Stomach (tissue), 9 donors: Measurements from ENCODE around the gene ISCA1. TPM values are rescaled to one million over a fixed set of nuclear protein-coding genes. Genes with fewer than 3 reads are reported as not detected.
A peak's percentile ranks its signal among the peaks of the same experiment; 100 is the strongest.

Source experiments
- DNase-seq, 2 donors: peaks; one replicate each; pipeline versions ENCODE4 v3.0.0 to v3.0.0-alpha.2; 2013 to 2019
- H3K27ac ChIP-seq, 5 donors: fragments of 200-600 bp in 4 of 5; sonication (generic) in 4 of 5; one replicate each; pipeline ENCODE4 v1.5.1; 2013 to 2019; ENCODE audit warnings: mild to moderate bottlenecking in 1 of 5, moderate library complexity in 1 of 5
- H3K27me3 ChIP-seq, 3 donors: fragments of 200-600 bp; sonication (generic); one replicate each; pipeline ENCODE4 v1.5.1; 2017 to 2019; ENCODE audit warnings: mixed run types in 1 of 3
- H3K36me3 ChIP-seq, 4 donors: fragments of 200-600 bp; sonication (generic); 1 replicate in 3 of 4; 2 replicates in 1 of 4; pipeline ENCODE4 v1.5.1; 2016 to 2019
- H3K4me1 ChIP-seq, 4 donors: fragments of 200-600 bp; sonication (generic); one replicate each; pipeline ENCODE4 v1.5.1; 2016 to 2019
- H3K4me3 ChIP-seq, 4 donors: fragments of 200-600 bp; sonication (generic) in 3 of 4; one replicate each; pipeline ENCODE4 v1.5.1; 2016 to 2019; ENCODE audit warnings: mild to moderate bottlenecking in 1 of 4
- H3K9me3 ChIP-seq, 4 donors: fragments of 200-600 bp; sonication (generic); one replicate each; pipeline ENCODE4 v1.5.1; 2016 to 2019
- EP300 ChIP-seq: sonication (generic); formaldehyde crosslinking; IDR thresholded peaks from one replicate; pipeline ENCODE4 v1.6.1; 2017; ENCODE audit warnings: antibody characterized with exemption
- POLR2A ChIP-seq, 4 donors: fragments of 450-650 bp; IDR thresholded peaks; one replicate each; pipeline ENCODE4 v1.6.1; 2016; ENCODE audit warnings: antibody characterized with exemption in 4 of 4, control low read depth in 2 of 4, mild to moderate bottlenecking in 1 of 4, moderate library complexity in 1 of 4
- POLR2AphosphoS5 ChIP-seq, 3 donors: sonication (generic); formaldehyde crosslinking; IDR thresholded peaks; one replicate each; pipeline ENCODE4 v1.6.1; 2016; ENCODE audit warnings: antibody characterized with exemption in 3 of 3
- WGBS, 5 donors: extraction: QIAGEN DNeasy Blood & Tissue Kit in 3 of 5; methylation state at CpG; one replicate each; pipeline versions ENCODE4 v1.1.5 to v1.1.7; 2013 to 2018; 5-methylcytosine and 5-hydroxymethylcytosine counted together
- intact Hi-C: fragments of 100-400 bp; cut with DNase I; formaldehyde crosslinking; loops from one replicate; pipeline ENCODE4 v1.15.1; 2023; ENCODE audit warnings: low total_unique reads
- polyA plus RNA-seq, 3 donors: library from polyadenylated mRNA; stranded (reverse); fragments of 200-250 nt; gene quantifications; one replicate each; pipeline ENCODE4 v1.2.3, GENCODE V29; 2013
- total RNA-seq, 5 donors: library from RNA; depleted of rRNA; stranded (reverse); fragments of >200 nt; gene quantifications; one replicate each; pipeline versions ENCODE4 v1.1.0 to v1.2.3, GENCODE V29; 2014 to 2016
- TF ChIP-seq, protein P1 (sequence below), 7 experiments: fragments of 450-650 bp in 4 of 7; fragments of 200-600 bp in 3 of 7; sonication (generic) in 3 of 7; IDR thresholded peaks; one replicate each; pipeline ENCODE4 v1.5.1; 2016 to 2019; ENCODE audit warnings: antibody characterized with exemption in 7 of 7, control low read depth in 2 of 7, mild to moderate bottlenecking in 1 of 7
- donor health status: healthy with polysubstance abuse.
- donor health status: Bipolar disorder and iron deficiency.
- donor health status: healthy.

ISCA1 gene
- total and polyA plus RNA-seq, 8 donors: 5.8 to 80.4 (median 32.2) TPM

DNA sequence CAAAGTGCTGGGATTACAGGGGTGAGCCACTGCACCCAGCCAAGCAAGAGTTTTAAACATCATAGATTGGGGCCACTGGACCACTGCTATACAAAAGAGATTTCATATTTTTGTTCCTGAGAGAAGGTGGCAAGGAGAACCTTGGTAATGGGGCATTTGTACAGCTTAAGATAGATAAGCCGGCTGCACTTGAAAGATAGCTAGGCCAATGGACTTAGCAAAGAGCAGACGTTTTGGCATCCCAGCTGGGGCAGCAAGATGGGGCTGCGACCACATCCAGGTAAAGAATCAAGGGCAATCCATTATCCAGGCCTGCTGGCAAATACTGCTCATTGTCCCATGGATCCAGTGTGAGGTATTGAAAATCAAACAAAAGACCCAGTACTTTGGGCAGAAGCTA lies 3.9 kb upstream of the ISCA1 start:
- no peak for DNase-seq
- TF ChIP-seq, protein P1, sequence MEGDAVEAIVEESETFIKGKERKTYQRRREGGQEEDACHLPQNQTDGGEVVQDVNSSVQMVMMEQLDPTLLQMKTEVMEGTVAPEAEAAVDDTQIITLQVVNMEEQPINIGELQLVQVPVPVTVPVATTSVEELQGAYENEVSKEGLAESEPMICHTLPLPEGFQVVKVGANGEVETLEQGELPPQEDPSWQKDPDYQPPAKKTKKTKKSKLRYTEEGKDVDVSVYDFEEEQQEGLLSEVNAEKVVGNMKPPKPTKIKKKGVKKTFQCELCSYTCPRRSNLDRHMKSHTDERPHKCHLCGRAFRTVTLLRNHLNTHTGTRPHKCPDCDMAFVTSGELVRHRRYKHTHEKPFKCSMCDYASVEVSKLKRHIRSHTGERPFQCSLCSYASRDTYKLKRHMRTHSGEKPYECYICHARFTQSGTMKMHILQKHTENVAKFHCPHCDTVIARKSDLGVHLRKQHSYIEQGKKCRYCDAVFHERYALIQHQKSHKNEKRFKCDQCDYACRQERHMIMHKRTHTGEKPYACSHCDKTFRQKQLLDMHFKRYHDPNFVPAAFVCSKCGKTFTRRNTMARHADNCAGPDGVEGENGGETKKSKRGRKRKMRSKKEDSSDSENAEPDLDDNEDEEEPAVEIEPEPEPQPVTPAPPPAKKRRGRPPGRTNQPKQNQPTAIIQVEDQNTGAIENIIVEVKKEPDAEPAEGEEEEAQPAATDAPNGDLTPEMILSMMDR (IDR thresholded peaks at IDR 0.05): no peak
- TF ChIP-seq EP300: no peak
- TF ChIP-seq POLR2A (IDR thresholded peaks at IDR 0.05): no peak
- TF ChIP-seq POLR2AphosphoS5 (IDR thresholded peaks at IDR 0.05): no peak
- Histone ChIP-seq H3K9me3 (no peaks in the 10 kb centered on the region), H3K4me3 (no peak overlapping the region), H3K4me1 (peaks cover 5 to 12% (median 8%) of the 10 kb centered on the region in 4 donors), H3K27me3 (no peaks in the 10 kb centered on the region), H3K36me3 (peaks cover 12 to 29% (median 21%) of the 10 kb centered on the region in 4 donors), H3K27ac (no peak overlapping the region)
- intact Hi-C loops: no loop called here
- WGBS, 5 donors: 40 to 67% (median 45%) methylated on average over 3 of the region's 3 CpGs

DNA sequence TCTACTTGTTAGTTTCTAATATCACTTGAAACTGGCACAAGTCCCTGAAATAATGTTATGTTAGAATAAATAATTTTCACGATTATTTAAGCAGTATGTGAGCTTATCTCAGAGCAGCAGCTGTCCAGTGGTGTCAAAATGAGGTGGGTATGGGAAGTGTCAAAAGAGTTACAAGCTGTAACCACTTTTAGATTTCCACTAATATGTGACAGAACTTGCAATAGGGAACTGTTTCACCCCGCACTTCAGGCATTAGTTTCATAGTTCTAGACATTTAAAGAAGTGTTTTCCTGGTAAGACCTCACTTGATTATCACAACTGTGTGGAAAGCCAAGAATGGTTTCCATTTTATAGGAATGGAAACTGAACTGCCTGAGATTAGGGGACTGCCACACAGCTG lies 2.9 kb upstream of the ISCA1 start:
- no peaks in the 10 kb centered on the region for H3K27me3 ChIP-seq
- H3K36me3 ChIP-seq: peaks cover 9 to 26% (median 19%) of the 10 kb centered on the region in 4 donors
- H3K9me3 ChIP-seq: no peaks in the 10 kb centered on the region
- H3K4me1 ChIP-seq: peaks cover 11 to 22% (median 18%) of the 10 kb centered on the region in 4 donors
- 43 to 54% (median 49%) methylated on average over 2 of the region's 2 CpGs for WGBS, 5 donors
- TF ChIP-seq POLR2A (IDR thresholded peaks at IDR 0.05): no peak
- TF ChIP-seq EP300: no peak
- TF ChIP-seq POLR2AphosphoS5 (IDR thresholded peaks at IDR 0.05): no peak
- TF ChIP-seq, protein P1 (IDR thresholded peaks at IDR 0.05): no peak
- H3K27ac ChIP-seq: no peak overlapping the region
- DNase-seq: no peak
- intact Hi-C loops: no loop called here
- no peak overlapping the region for H3K4me3 ChIP-seq

DNA sequence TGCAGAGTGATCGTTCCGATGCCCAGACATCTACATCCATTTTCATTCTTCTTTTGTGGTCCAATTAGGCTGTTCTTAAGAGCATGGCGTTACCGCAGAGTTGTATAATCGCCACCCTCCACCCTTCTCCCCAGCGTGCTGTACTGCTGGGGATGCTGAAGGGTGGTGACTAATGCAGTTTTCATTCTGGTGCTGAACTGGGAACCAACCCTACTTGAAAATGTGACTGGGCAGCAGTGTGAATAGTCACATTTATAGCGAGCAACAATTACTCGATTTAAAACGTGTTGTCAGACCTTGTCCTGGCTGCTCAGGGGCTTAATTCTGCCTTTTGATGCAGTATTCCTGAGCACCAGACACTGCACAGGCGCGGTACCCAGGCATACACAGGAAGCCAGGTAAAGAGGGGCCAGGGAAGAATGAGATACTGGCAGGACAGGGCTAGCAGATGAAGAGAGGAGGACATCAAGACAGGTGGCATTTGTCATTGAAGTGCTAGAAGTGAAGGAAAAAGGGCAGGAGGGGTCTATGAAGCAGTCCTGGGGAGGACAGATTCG lies 719 bp upstream of the ISCA1 start:
- 10 to 18% (median 15%) methylated on average over 12 of the region's 12 CpGs for WGBS, 5 donors
- Histone ChIP-seq H3K4me1 (peaks cover 21 to 44% (median 30%) of the 10 kb centered on the region in 4 donors), H3K27ac (peak overlapping the region; percentile 92 to 99 (median 98)), H3K36me3 (peaks cover 2 to 16% (median 10%) of the 10 kb centered on the region in 4 donors), H3K9me3 (no peaks in the 10 kb centered on the region), H3K27me3 (no peaks in the 10 kb centered on the region), H3K4me3 (peak overlapping the region; percentile 66 to 95 (median 89))
- intact Hi-C loops: no loop called here
- DNase-seq: no peak
- TF ChIP-seq POLR2AphosphoS5 (IDR thresholded peaks at IDR 0.05): no peak
- no peak for TF ChIP-seq POLR2A (IDR thresholded peaks at IDR 0.05)
- no peak for TF ChIP-seq EP300
- TF ChIP-seq, protein P1 (IDR thresholded peaks at IDR 0.05): no peak

DNA sequence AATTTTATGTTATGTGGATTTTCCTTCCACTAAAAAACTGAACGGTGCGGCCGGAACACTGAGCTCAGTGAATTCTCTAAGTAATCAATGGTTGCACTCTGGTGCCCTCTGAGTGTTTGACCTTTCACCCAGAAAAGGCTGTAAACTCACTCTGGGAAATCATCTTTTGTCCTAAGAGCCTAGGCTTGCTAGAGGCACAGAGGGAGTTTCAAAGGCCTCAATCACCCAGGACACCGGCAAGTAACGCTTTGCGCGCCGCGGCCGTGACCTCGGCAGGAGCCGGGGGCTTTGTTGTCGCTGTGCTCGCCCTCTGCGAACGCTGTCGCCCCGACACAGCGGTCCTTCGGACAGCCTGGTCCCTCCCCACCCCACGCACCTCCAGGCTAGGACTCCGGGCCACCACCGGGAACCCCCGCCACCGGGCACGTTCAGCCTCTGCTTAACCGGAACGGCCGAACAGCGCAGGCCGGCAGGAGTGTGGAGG lies 703 bp downstream of the ISCA1 start:
- H3K27me3 ChIP-seq: no peaks in the 10 kb centered on the region
- WGBS, 5 donors: 0 to 1% (median 1%) methylated on average over 3 to 31 of the region's 31 CpGs
- peaks cover 0 to 5% (median 0%) of the 10 kb centered on the region in 4 donors for H3K36me3 ChIP-seq
- intact Hi-C loops: no loop called here
- no peaks in the 10 kb centered on the region for H3K9me3 ChIP-seq
- H3K4me1 ChIP-seq: peaks cover 21 to 51% (median 36%) of the 10 kb centered on the region in 4 donors
- TF ChIP-seq POLR2AphosphoS5 (IDR thresholded peaks at IDR 0.05) (no peak), EP300 (no peak)
- TF ChIP-seq, protein P1 (IDR thresholded peaks at IDR 0.05): no peak
- peak overlapping the region; percentile 92 to 99 (median 98) for H3K27ac ChIP-seq
- H3K4me3 ChIP-seq: peak overlapping the region; percentile 66 to 95 (median 89)
- no peak for DNase-seq
